ENCODE measurements around the gene MYO18A. TPM values are rescaled to one million over a fixed set of nuclear protein-coding genes. Genes with fewer than 3 reads are reported as not detected.

MYO18A gene
- total and polyA plus RNA-seq, 9 donors: 23.0 to 53.9 (median 31.7) TPM

- Histone ChIP-seq H3K9me3 (no peaks in the 10 kb centered on the region), H3K4me1 (ENCODE audit: insufficient read depth) (peaks cover 4% of the 10 kb centered on the region), H3K36me3 (no peaks in the 10 kb centered on the region), H3K4me3 (no peak overlapping the region), H3K27ac (no peak overlapping the region), H3K27me3 (no peaks in the 10 kb centered on the region)
- TF ChIP-seq EP300 (IDR thresholded peaks at IDR 0.05) (no peak), CTCF (IDR thresholded peaks at IDR 0.05) (no peak), POLR2A (IDR thresholded peaks at IDR 0.05) (no peak)
- intact Hi-C loops (cut with DNase I): no loop called here
- 38 to 45% (median 43%) methylated on average over 9 of the region's 9 CpGs for WGBS, 3 donors
- DNase-seq: no peak
These were observed 48.1 kb downstream of the MYO18A start for GRCh38 chr17:29131814-29132682.

GRCh38 chr17:29129731-29130130 is 50.5 kb downstream of the MYO18A start:
- intact Hi-C loops (cut with DNase I): loop anchor here in 1 of 4 donors (5.0 to 10.0 kb wide), 2 partner anchors 88 to 155 kb away; no protein-coding TSS in a partner anchor
- H3K27me3 ChIP-seq: no peaks in the 10 kb centered on the region
- H3K9me3 ChIP-seq: no peaks in the 10 kb centered on the region
- peaks cover 4% of the 10 kb centered on the region for H3K4me1 ChIP-seq (ENCODE audit: insufficient read depth)
- TF ChIP-seq EP300 (IDR thresholded peaks at IDR 0.05) (no peak), POLR2A (IDR thresholded peaks at IDR 0.05) (no peak), CTCF (IDR thresholded peaks at IDR 0.05) (no peak)
- 95 to 98% (median 97%) methylated on average over 4 of the region's 4 CpGs for WGBS, 3 donors
- no peak overlapping the region for H3K4me3 ChIP-seq
- H3K27ac ChIP-seq: no peak overlapping the region
- no peak for DNase-seq
- H3K36me3 ChIP-seq: no peaks in the 10 kb centered on the region

- no peaks in the 10 kb centered on the region for H3K9me3 ChIP-seq
- no peak overlapping the region for H3K4me3 ChIP-seq
- intact Hi-C loops (cut with DNase I): loop anchor here in 1 of 4 donors (5.0 to 10.0 kb wide), 2 partner anchors 89 to 157 kb away; no protein-coding TSS in a partner anchor
- peaks cover 4% of the 10 kb centered on the region for H3K4me1 ChIP-seq (ENCODE audit: insufficient read depth)
- TF ChIP-seq POLR2A (IDR thresholded peaks at IDR 0.05) (no peak), EP300 (IDR thresholded peaks at IDR 0.05) (no peak), CTCF (IDR thresholded peaks at IDR 0.05) (no peak)
- WGBS, 3 donors: 86 to 93% (median 88%) methylated on average over 10 of the region's 10 CpGs
- H3K36me3 ChIP-seq: no peaks in the 10 kb centered on the region
- DNase-seq: no peak
- H3K27ac ChIP-seq: no peak overlapping the region
- H3K27me3 ChIP-seq: no peaks in the 10 kb centered on the region
These were observed 52.4 kb downstream of the MYO18A start for GRCh38 chr17:29127840-29128239.

- Histone ChIP-seq H3K36me3 (no peaks in the 10 kb centered on the region), H3K27ac (no peak overlapping the region), H3K4me3 (no peak overlapping the region), H3K27me3 (no peaks in the 10 kb centered on the region), H3K9me3 (no peaks in the 10 kb centered on the region), H3K4me1 (ENCODE audit: insufficient read depth) (no peaks in the 10 kb centered on the region)
- no peak for DNase-seq
- 82 to 92% (median 85%) methylated on average over 7 to 8 of the region's 8 CpGs for WGBS, 3 donors
- TF ChIP-seq POLR2A (IDR thresholded peaks at IDR 0.05): no peak
- TF ChIP-seq CTCF (IDR thresholded peaks at IDR 0.05): no peak
- TF ChIP-seq EP300 (IDR thresholded peaks at IDR 0.05): no peak
- intact Hi-C loops (cut with DNase I): loop anchor here in 1 of 4 donors (5.0 to 10.0 kb wide), 2 partner anchors 91 to 158 kb away; no protein-coding TSS in a partner anchor
These were observed 53.8 kb downstream of the MYO18A start for GRCh38 chr17:29126268-29126930.
